Activated T-cell treated with anti-CD3 and anti-CD28 coated beads for 4 hours (primary cell): ENCODE results near the gene DCDC1.
"Not testable (repeated sequence)": the region's sequence is repeated elsewhere in the genome, so short reads cannot be mapped to it uniquely, and the experiment has no call there.

Experiments
- DNase-seq: peaks from one replicate; pipeline ENCODE4 v3.0.0-alpha.2; 2020

The DCDC1 gene

GRCh38 chr11:31325160-31325559, 44.4 kb downstream of the DCDC1 start:
- no peak for DNase-seq

GRCh38 chr11:31323145-31323544, 46.4 kb downstream of the DCDC1 start:
- no peak for DNase-seq

DNA sequence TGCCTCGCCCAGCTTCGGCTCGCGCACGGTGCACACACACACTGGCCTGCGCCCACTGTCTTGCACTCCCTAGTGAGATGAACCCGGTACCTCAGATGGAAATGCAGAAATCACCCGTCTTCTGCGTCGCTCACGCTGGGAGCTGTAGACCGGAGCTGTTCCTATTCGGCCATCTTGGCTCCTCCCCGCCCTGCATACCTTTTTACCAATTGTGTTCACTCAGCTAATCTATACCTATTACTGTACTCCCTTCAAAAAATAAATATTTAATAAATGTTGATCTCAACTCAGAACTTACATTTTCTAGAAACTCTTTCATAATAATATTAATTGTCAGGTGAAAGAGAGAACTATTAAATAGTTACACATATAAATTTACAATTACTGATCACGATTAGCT, 48.0 kb downstream of the DCDC1 start:
- not testable (repeated sequence) for DNase-seq

DNA sequence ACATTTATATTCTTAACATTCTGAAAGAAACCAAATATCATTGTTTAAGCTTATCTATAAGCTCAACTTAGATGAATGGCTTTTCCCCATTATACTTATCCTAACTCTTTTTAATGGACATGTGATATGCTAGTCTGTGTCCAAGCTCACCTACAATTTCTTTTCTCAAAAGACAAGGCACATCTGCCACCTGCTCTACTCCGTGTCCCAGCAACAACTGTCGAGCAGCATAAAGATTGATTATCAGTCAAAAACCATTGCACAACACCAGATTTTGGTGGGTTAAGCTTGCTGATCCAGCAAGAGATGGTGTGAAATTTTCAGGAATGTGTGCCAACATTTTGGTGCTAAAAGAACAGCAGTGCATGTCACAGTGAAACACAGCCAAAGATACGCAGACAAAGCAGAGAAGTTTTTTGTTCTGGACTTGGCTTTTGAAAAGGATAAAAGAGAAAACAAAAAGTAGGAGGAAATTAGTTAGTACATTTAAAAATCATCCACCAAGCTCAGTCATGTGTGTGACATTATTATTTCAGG, 65.8 kb downstream of the DCDC1 start:
- DNase-seq = no peak

GRCh38 chr11:31301549-31302510, 67.7 kb downstream of the DCDC1 start:
- no peak for DNase-seq

- no peak for DNase-seq
Observed at GRCh38 chr11:31295308-31295707, 74.2 kb downstream of the DCDC1 start.

DNA sequence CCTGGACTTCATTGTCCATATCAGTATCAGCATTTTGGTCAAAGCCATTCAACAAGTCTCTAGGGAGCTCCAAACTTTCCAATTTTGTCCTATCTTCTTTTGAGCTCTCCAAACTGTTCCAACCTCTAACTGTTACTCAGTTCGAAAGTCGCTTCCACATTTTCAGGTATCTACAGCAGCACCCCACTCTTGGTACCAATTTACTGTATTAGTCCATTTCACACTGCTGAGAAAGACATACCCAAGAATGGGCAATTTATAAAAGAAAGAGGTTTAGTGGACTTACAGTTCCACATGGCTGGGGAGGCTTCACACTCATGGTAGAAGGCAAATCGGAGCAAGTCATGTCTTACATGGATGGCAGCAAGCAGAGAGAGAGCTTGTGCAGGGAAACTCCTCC, 96.0 kb downstream of the DCDC1 start:
- DNase-seq = not testable (repeated sequence)

GRCh38 chr11:31267720-31268119, 101.8 kb downstream of the DCDC1 start:
- no peak for DNase-seq

DNA sequence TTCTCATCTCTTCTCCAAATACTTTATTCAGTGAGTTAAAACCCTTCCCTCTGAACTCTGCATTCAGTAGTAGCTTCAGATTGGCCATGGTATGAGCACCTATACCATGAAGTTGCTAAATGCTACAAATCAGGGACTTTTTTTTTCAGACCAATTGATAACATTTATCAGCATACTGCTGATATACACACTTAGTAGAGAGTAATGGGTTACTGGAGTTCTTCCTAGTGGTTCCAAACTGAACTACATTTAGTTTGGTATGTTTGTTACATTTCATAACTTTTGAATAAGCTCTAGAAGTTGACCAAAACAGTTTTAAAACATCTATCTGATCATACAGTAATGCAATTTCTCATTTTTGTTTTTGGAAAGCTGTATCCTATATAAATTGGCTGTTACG, 104.7 kb downstream of the DCDC1 start:
- DNase-seq = no peak

- DNase-seq = no peak
Observed at GRCh38 chr11:31262761-31263160, 106.8 kb downstream of the DCDC1 start.

DNA sequence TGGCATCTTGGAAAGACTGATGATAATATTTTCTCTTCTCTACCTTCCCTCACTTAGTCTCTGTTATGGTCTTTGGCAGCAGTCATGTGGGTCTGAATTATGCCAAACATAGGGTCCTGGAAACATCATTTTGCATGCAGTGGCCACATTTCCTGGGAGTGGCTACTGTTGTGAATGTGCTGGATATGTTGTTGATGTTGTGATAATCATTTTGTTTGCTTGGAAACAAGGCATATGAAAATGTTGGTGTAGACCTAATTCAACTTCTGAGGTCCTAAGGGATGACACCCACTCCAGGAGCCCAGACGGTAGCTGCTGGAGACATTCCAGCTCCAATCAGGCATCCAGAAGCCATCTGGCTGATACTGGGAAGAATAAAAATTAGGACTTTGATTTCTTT, 109.7 kb downstream of the DCDC1 start:
- DNase-seq = no peak

DNA sequence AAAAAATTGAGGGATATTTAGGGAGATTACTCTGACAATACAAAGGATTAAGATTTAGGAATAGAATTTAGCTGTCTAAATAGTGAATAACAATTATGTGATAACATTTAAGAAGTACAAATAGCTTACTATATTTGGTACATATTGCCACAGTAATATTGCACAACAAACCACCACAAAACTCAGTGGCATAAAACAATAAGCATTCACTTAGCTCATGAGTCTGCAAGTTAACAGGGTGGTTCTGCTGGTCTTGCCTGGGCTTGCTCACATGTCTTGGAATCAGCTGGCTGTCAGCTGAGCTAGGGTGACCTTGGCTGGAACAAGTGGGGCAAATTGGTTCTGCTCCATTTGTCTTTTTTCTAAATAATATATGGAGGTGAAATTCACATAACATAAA, 115.1 kb downstream of the DCDC1 start:
- no peak for DNase-seq

DNA sequence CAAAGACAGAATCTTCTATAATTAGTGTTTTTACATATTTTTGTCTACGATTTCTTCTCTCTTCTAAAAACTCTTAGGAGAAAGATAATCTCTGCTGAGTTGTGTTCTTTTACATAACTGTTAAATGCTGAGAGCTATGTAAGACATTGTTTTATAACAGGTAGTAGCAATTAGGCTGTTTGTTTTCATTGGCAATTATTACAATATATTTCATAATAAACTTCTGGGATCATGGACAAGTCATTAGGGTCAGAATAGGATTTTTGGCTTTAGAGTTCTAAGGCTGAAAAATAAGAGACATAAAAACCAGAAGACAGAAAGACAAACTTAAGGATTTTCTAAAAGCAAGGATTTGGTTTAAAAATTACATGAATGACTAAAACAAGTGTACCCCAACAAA, 120.8 kb downstream of the DCDC1 start:
- no peak for DNase-seq

DNA sequence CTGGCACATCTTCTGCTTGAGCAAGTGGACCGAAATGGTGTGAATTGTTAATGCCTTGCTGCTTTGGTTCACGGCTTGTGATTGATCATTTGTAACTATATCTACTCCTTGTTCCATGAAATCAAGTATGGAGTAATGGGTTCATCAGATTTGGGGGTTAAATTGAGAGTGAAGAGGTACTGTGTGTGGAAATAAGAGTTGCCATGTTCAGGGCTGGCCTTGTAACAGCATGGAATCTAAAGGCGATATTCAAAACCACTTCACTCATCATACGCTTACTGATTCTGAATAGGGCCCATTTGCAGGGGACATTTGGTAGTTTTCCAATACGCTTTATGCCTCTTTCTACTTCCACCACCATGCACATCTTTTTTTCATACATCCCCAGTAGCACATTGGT, 122.2 kb downstream of the DCDC1 start:
- DNase-seq = no peak

- DNase-seq = no peak
Observed at GRCh38 chr11:31246451-31247165, 122.9 kb downstream of the DCDC1 start.

DNA sequence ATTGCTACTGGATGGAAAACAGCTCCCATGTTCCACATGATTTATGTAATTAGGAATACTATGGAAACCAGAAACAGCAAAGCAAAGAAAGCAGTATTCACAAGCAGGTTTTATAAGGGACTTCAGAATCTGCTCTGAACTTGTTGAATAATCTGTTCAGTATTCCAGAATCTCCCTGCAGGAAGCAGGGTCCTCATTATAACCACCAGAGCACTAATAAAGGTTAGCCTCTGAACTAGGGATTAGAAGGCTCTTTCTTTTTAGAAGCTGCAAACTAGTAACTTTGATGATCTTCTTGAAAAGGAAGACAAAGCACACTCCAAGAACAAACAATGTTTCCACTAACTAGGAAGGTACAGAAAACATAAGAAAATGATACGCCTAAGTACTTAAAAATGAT, 125.8 kb downstream of the DCDC1 start:
- no peak for DNase-seq

- no peak for DNase-seq
Observed at GRCh38 chr11:31240340-31240904, 129.1 kb downstream of the DCDC1 start.

DNA sequence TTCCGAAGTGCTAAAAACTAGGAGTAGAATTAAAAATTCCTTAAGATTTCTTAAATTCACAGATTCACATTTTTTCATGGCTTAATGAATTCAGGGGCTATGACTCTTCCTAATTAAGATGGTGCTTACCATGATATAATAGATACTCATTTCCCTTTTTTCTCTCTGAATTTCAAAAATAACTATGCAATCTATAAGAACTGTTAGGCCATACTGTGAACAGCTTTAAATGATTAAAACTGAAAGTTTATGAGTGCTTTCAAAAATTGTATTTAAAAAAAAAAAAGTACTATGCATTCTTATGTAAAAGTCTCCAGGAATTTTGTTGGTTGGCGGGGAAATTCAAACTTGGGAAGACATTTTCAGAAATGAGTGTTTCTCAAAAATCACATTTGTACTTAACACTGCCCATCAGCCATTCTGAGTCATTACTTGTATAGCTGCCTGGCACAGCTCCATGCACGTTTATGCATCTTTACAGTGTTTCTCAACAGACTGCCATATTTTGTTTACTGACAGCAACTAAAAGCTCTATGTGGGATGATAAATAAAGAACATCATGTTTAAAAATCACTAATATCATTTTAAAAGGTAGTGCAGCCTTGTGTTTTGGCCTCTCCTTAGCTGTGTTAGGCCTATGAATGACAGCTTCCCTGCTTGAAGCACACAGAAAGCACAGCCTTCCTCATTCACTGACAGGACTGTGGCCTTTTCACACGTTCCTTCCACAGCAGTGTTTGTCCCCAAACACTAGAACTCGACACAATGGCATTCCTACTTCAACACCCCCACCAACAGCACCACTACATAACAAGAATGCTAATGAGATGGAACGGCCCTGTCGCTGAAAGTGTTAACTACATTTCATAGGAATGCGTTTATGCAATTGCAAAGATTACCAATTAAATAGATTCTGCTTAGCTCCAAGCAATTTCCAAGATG, 131.4 kb downstream of the DCDC1 start:
- no peak for DNase-seq

DNA sequence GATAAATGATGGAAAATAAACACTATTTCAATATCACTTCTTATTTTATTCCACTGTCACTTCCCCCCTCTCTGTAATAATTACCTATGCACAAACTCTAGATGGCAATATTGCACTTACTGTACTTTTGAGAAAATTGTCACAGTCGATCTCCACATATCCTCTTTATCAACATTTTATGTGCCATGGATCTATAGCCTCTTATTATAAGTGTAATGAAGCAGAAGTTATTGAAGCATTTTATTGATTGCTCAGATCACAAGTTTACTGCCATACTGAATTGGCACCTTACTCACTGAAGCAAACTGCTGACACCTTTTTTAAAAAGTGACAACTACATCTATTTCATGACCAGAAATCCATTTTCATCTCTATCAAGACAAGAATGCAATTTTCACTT, 133.4 kb downstream of the DCDC1 start:
- no peak for DNase-seq

GRCh38 chr11:31233425-31233824, 136.1 kb downstream of the DCDC1 start:
- DNase-seq = no peak

DNA sequence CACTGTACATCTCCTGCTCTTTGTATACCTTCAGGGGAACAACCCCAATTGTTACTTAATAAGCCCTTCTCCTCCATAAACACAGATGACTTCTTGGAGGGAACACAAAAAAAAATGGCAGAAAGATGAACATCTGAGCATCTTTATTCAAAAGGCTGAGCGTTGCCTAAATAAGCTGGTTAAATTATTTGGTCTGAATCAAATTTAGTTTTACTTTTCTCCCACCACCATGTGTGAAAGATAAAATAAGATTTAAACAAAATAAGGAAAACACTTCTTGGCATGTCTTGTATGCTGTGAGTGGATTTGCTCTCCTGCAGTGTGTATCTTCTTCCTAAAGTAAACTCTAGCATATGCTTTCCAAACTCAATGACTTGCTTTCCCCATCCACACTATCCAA, 137.9 kb downstream of the DCDC1 start:
- no peak for DNase-seq

DNA sequence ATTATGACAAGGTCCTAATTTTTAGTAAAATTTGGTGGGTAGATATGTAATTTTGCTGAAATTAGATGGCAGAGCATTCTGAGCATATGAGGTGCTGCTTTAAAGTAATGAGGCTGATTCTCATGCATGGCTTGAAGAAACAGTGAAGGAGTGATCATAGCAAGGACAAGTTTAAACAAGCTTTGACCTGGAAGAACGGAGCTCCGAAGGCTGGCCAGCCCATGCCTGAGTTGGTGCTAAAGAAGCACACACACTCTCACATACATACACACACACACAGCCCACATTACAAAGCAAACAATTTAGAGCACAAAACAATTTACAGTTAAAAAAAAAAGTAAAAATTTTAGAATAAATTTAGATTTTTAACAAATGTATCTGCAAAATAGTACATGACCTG, 150.7 kb downstream of the DCDC1 start:
- DNase-seq = no peak
